ENCODE measurements around the gene DEAF1. TPM values are rescaled to one million over a fixed set of nuclear protein-coding genes. Genes with fewer than 3 reads are reported as not detected.
"Not testable (repeated sequence)": the region's sequence is repeated elsewhere in the genome, so short reads cannot be mapped to it uniquely, and the experiment has no call there.

DEAF1 gene
- polyA plus RNA-seq, 3 donors from 2014 or later = 17.8 to 31.6 (median 18.6) TPM

DNA sequence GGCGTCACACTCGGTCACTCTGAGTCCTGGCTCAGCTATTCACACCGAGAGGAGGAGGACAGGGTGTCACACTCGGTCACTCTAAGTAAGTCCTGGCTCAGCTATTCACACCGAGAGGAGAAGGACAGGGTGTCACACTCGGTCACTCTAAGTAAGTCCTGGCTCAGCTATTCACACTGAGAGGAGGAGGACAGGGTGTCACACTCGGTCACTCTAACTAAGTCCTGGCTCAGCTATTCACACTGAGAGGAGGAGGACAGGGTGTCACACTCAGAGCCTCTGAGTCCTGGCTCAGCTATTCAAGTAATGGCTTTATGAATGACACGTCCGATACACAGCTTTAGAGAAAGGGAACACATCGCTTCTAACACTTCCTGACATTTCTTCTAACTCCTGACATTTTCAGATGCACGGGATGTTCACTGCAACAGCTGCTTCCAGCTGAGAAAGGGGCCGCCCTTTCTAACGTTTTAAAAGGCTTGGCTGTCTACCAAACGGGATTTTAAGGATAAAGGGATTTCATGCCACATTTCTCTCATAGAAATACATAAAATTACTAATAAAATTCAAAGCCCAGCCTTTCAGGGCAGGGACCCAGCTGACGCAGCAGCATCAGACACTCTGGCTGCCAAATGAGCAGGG lies 29.8 kb downstream of the DEAF1 start:
- Mint-ChIP-seq H3K27me3 (ENCODE audit: low read depth in 3 of 3) (peaks cover 0 to 2% (median 0%) of the 10 kb centered on the region in 3 donors), H3K4me1 (no peaks in the 10 kb centered on the region), H3K27ac (no peak overlapping the region), H3K4me3 (no peak overlapping the region), H3K9me3 (no peaks in the 10 kb centered on the region), H3K36me3 (peaks cover 0 to 7% (median 0%) of the 10 kb centered on the region in 3 donors)
- no peak for DNase-seq

DNA sequence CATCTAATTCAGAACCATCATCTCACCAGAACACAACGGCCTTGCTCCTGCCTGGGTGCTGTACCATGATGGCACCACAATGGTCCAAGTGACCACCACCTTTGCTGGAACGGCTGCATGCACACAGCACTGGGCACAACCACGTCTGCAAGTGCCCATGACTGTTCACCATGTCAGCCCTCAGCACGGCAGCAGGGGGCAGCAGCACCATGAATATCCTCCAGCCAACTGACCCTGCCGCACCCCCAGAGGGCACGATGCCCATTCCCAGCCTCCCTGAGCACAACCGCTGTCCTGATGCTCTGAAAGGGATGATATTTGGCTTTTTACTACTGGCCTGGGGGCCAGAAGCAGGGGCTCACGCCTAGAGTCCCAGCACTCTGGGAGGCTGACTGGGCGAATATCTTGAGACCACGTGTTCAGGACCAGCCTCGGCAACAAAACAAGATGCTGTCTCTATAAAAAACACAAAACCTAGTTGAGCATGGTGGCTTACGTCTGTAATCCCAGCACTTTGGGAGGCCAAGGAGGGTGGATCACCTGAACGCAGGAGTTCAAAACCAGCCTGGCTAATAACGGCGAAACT lies 32.2 kb downstream of the DEAF1 start:
- H3K27me3 Mint-ChIP-seq (ENCODE audit: low read depth in 3 of 3) = peaks cover 0 to 2% (median 0%) of the 10 kb centered on the region in 3 donors
- H3K9me3 Mint-ChIP-seq = no peaks in the 10 kb centered on the region
- peaks cover 0 to 7% (median 0%) of the 10 kb centered on the region in 3 donors for H3K36me3 Mint-ChIP-seq
- peak; percentile 36 to 41 (median 37) for DNase-seq
- H3K4me1 Mint-ChIP-seq = no peaks in the 10 kb centered on the region
- no peak overlapping the region for H3K4me3 Mint-ChIP-seq
- H3K27ac Mint-ChIP-seq = no peak overlapping the region

DNA sequence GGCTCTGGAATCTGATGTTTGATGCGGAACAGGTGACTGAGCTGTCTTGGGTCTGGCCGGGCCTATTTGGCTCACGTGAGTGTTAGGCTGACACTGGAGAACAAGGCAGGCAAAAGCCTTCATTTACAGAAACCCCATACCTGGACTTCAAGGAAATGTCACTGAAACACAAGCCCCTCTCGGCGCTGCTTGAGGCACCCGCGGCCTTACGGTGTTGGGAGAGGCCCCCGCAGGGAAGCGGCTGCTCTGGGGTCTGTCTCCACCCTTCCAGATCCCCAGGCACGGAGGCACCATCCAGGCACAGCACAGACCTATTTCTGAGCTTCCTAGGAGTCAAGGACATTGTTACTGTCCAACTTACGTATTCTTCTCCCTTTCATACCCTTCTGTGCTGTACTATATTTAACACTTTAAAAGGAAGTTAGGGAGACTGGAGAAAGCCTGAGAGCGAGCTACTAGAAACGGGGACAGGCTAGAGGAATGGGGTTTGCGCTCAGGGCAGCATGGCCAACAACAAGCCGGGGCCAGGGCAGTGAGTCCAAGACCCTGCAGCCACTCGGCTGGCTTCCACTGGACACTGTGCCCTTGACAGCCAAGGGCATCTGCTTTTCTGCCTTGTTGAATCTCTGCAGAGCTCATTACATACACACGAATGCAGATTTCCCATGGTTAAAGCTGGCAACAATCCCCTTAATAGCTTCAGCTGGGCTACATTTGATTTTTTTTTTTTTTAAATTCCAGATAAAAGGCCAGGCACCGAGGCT lies 34.2 kb downstream of the DEAF1 start:
- no peak for DNase-seq
- Mint-ChIP-seq H3K27ac (no peak overlapping the region), H3K36me3 (peaks cover 0 to 2% (median 0%) of the 10 kb centered on the region in 3 donors), H3K9me3 (no peaks in the 10 kb centered on the region), H3K4me3 (no peak overlapping the region), H3K4me1 (no peaks in the 10 kb centered on the region), H3K27me3 (ENCODE audit: low read depth in 3 of 3) (peaks cover 0 to 2% (median 0%) of the 10 kb centered on the region in 3 donors)

DNA sequence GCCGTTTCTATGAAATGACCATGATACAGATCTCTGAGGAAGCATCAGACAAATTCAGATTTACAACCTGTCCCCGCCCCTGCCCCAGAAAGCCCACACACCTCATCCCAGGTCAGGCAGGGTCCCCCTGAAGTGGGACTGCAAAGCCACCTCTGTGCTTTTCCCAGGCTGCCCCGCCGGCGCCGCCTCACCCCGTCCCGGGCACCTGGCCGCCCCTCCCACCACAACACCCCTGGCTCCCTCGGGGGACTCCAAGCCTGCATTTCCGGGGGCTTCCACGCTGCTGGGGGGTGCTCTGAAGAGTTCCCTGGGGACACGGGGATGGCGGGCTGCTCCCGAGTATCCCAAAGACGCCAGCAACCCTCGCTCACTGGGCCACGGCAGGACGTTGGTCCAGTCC lies 34.7 kb downstream of the DEAF1 start:
- DNase-seq = no peak
- no peak overlapping the region for H3K27ac Mint-ChIP-seq
- H3K4me1 Mint-ChIP-seq = no peaks in the 10 kb centered on the region
- H3K36me3 Mint-ChIP-seq = no peaks in the 10 kb centered on the region
- H3K4me3 Mint-ChIP-seq = no peak overlapping the region
- no peaks in the 10 kb centered on the region for H3K27me3 Mint-ChIP-seq (ENCODE audit: low read depth in 3 of 3)
- no peaks in the 10 kb centered on the region for H3K9me3 Mint-ChIP-seq

DNA sequence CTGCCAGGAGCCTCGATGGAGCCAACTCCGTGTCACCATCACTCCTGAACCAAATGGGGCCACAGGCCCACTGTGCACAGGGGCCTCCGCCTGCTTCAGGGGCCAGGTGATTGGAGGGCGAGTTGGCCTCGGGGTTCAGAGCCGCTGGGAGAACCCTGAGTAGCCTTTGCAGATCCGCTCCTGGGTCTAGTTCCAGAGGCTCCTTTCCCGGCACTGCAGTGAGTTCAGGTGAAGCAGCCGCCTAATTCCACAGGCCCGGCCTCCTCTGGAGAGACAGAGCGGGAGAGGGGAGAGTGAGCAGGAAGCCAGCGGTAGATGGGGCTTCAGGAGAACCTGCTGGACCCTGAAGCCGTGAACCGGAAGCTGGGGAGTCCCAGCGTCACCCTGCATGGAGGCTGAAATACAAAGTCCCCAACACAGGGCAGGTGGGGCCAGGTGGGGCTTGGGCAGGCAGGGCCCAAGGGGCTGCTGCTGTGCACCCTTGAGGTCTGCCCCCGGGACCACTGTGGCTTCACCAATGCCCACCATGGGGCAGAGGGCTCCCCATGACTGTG lies 35.4 kb downstream of the DEAF1 start:
- H3K36me3 Mint-ChIP-seq = no peaks in the 10 kb centered on the region
- DNase-seq = no peak
- no peaks in the 10 kb centered on the region for H3K27me3 Mint-ChIP-seq (ENCODE audit: low read depth in 3 of 3)
- no peak overlapping the region for H3K4me3 Mint-ChIP-seq
- H3K4me1 Mint-ChIP-seq = no peaks in the 10 kb centered on the region
- H3K9me3 Mint-ChIP-seq = no peaks in the 10 kb centered on the region
- no peak overlapping the region for H3K27ac Mint-ChIP-seq

DNA sequence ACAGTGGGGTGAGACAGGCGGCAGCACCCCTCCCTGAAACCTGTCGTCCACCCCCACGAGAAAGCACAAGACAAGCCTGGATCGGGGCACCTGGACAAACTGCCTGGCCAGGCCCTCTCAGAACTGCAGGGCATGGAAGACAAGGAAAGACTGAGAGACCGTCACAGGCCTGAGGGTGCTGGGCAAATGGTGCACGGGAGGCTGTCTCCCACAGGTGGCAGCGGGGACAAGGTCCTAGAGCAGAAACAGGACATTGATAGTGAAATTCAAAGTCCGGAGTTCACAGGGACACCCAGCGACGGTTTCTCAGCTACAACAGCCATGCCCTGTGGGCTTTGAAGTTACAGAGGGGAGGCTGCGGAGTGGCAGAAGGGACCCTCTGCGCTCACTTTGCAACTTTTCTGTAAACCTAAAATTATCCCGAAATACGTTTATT lies 37.3 kb downstream of the DEAF1 start:
- Mint-ChIP-seq H3K27me3 (ENCODE audit: low read depth in 3 of 3) (no peaks in the 10 kb centered on the region), H3K36me3 (no peaks in the 10 kb centered on the region), H3K4me3 (no peak overlapping the region), H3K9me3 (no peaks in the 10 kb centered on the region), H3K4me1 (no peaks in the 10 kb centered on the region), H3K27ac (no peak overlapping the region)
- no peak for DNase-seq

DNA sequence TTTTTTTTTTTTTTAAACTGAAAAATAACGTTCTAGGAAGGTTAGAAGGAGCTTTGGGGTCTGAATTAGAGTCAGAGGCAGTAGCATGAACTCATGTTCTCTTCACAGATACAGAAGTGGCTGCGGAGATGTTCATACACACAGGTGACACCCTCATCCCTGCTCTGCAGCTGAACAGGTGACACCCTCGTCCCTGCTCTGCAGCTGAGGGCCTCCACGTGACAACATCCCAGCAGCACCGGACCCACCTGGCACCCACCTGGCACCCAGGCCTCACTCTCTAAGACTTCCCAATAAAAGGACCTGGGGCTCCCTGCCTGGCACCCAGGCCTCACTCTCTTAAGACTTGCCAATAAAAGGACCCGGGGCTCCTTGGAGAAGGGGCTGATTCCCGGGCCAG lies 38.2 kb downstream of the DEAF1 start:
- DNase-seq = no peak
- no peak overlapping the region for H3K27ac Mint-ChIP-seq
- no peaks in the 10 kb centered on the region for H3K9me3 Mint-ChIP-seq
- no peaks in the 10 kb centered on the region for H3K27me3 Mint-ChIP-seq (ENCODE audit: low read depth in 3 of 3)
- H3K4me3 Mint-ChIP-seq = no peak overlapping the region
- H3K4me1 Mint-ChIP-seq = no peaks in the 10 kb centered on the region
- H3K36me3 Mint-ChIP-seq = peaks cover 0 to 4% (median 0%) of the 10 kb centered on the region in 3 donors

DNA sequence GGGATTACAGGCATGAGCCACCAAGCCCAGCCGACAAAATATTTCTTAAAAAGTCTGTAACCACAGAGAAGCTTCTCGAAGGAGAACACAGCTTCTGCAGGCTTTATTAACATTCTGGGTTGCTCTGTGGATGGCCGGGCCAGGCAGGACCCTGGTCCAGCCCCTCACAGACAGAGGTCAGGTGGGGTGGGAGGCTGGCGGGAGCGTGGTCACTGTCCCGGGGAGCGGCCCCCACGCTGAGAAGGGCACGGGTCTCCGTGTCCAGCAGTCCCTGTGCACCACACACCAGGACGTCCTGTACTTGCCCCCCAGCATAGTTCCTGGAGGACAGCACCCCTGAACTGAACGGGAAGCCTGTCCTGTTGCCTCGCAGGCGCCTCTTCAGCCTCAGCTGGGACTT lies 38.6 kb downstream of the DEAF1 start:
- H3K4me3 Mint-ChIP-seq = no peak overlapping the region
- H3K27me3 Mint-ChIP-seq (ENCODE audit: low read depth in 3 of 3) = no peaks in the 10 kb centered on the region
- no peak for DNase-seq
- H3K4me1 Mint-ChIP-seq = no peaks in the 10 kb centered on the region
- no peak overlapping the region for H3K27ac Mint-ChIP-seq
- no peaks in the 10 kb centered on the region for H3K9me3 Mint-ChIP-seq
- H3K36me3 Mint-ChIP-seq = peaks cover 0 to 6% (median 0%) of the 10 kb centered on the region in 3 donors

DNA sequence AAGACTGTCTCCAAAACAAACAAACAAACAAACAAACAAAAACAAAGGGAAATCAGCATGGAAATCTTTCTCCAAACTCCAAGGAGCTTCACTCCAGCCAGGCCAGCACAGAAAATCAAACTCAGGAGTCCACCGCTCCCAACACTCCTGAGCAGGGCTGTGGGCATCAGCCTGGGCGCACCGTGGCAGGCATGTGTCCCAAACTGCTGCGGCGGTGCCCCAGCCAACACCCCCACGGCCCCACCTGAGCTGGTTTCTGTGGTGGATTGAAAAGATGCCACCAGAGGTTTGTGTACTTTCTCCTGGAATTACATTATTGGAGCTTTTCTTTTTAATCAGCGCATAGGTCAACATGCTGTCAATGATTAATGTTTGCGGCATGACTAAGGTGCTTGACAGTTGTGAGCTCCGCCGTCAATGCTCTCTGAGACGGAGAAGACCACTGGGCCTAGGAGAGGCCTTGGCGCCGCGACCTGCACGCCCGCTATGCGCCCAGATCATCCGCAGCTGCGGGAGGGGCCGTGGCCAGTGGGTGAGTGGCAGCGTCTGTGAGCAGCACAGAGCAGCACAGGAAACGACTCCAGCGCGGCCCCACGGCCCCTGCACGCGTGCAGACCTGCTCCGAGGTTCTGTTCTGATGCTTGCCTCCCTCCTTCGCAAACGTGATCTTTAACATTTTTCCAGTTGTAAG lies 39.8 kb downstream of the DEAF1 start:
- DNase-seq = no peak
- Mint-ChIP-seq H3K4me1 (no peaks in the 10 kb centered on the region), H3K27me3 (ENCODE audit: low read depth in 3 of 3) (no peaks in the 10 kb centered on the region), H3K27ac (no peak overlapping the region), H3K36me3 (peaks cover 0 to 6% (median 0%) of the 10 kb centered on the region in 3 donors), H3K4me3 (no peak overlapping the region), H3K9me3 (no peaks in the 10 kb centered on the region)

DNA sequence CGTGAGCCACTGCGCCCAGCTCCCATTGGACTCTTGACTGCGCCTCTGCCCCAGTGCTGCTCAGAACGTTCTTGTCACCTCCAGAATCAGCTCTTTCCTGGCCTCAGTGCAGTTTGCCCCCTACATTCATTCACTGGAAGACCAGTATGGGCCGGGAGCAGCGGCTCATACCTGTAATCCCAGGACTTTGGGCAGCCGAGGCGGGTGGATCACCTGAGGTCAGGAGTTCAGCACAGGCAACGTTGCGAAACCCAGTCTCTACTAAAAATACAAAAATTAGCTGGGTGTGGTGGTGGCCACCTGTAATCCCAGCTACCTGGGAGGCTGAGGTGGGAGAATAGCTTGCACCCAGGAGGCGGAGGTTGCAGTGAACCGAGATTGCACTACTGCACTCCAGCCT lies 40.6 kb downstream of the DEAF1 start:
- H3K4me3 Mint-ChIP-seq; H3K4me1 Mint-ChIP-seq; H3K27me3 Mint-ChIP-seq (ENCODE audit: low read depth in 3 of 3); DNase-seq; H3K27ac Mint-ChIP-seq; H3K36me3 Mint-ChIP-seq; H3K9me3 Mint-ChIP-seq: not testable (repeated sequence)

DNA sequence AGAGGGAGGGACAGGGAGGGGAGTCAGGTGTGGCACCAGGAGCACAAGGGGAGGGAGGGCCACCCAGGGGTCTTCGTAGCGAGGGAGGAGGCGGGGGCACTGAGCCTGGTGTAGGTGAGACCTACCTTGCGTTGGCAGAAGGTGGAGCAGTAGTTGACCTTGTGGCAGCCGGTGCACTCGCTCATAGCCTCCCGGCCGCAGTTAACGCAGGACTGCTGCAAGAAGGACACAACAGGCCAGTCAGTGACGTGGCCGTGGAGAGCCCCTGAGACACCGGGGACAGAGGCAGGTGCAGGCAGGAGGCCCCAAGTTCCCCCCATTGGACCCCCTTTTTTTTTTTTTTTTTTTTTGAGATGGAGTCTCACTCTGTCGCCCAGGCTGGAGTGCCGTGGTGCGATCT lies 41.2 kb downstream of the DEAF1 start:
- DNase-seq = no peak
- Mint-ChIP-seq H3K27me3 (ENCODE audit: low read depth in 3 of 3) (no peaks in the 10 kb centered on the region), H3K36me3 (peaks cover 0 to 6% (median 0%) of the 10 kb centered on the region in 3 donors), H3K27ac (no peak overlapping the region), H3K4me3 (no peak overlapping the region), H3K4me1 (no peaks in the 10 kb centered on the region), H3K9me3 (no peaks in the 10 kb centered on the region)

DNA sequence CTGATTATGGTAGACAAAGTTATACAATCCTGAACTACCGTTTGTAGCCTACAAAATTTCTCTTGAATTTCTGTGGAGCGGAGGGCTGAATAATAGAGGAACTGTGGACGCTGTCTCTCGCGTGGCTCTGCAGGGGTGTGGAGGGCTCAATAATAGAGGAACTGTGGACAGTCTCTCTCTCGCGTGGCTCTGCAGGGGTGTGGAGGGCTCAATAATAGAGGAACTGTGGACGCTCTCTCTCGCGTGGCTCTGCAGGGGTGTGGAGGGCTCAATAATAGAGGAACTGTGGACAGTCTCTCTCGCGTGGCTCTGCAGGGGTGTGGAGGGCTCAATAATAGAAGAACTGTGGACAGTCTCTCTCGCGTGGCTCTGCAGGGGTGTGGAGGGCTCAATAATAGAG lies 41.9 kb downstream of the DEAF1 start:
- not testable (repeated sequence) for H3K36me3 Mint-ChIP-seq; H3K4me3 Mint-ChIP-seq; H3K9me3 Mint-ChIP-seq; H3K4me1 Mint-ChIP-seq; H3K27me3 Mint-ChIP-seq (ENCODE audit: low read depth in 3 of 3); H3K27ac Mint-ChIP-seq; DNase-seq

DNA sequence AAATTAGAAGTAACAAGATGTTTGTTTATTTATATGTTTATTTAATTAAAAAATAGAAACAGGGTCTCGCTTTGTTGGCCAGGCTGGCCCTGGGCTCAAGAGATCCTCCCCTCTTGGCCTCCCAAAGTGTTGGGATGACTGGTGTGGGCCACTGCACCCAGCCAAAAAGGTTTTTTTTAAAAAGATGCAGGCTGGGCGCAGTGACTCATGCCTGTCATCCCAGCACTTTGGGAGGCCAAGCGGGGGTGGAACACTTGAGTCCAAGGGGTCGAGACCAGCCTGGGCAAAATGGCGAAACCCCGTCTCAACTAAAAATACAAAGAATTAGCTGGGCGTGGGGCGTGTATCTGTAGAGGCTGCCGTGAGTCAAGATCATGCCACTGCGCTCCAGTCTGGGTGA lies 44.5 kb downstream of the DEAF1 start:
- H3K4me1 Mint-ChIP-seq = no peaks in the 10 kb centered on the region
- H3K27me3 Mint-ChIP-seq (ENCODE audit: low read depth in 3 of 3) = peaks cover 0 to 1% (median 0%) of the 10 kb centered on the region in 3 donors
- no peak overlapping the region for H3K4me3 Mint-ChIP-seq
- no peak for DNase-seq
- no peak overlapping the region for H3K27ac Mint-ChIP-seq
- H3K9me3 Mint-ChIP-seq = no peaks in the 10 kb centered on the region
- peaks cover 0 to 10% (median 0%) of the 10 kb centered on the region in 3 donors for H3K36me3 Mint-ChIP-seq

DNA sequence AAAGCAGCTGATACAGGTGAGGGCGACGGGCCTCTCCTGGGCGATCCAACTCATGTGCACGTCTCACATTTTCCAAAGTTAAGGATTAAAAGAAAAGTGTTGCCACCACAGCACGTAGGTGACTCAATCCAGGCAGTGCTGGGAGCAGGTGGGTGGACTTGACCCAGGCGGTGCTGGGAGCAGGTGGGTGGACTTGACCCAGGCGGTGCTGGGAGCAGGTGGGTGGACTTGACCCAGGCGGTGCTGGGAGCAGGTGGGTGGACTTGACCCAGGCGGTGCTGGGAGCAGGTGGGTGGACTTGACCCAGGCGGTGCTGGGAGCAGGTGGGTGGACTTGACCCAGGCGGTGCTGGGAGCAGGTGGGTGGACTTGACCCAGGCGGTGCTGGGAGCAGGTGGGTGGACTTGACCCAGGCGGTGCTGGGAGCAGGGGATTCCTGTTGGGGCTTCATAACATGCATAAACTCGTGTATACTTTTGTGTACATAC lies 47.3 kb downstream of the DEAF1 start:
- not testable (repeated sequence) for H3K27ac Mint-ChIP-seq; H3K27me3 Mint-ChIP-seq (ENCODE audit: low read depth in 3 of 3); H3K36me3 Mint-ChIP-seq; H3K9me3 Mint-ChIP-seq; H3K4me3 Mint-ChIP-seq; H3K4me1 Mint-ChIP-seq; DNase-seq

Measured in immature natural killer cell (primary cell).